Measurements from ENCODE around the gene ANKRD34A.
A peak's percentile ranks its signal among the peaks of the same experiment; 100 is the strongest.

The ANKRD34A gene

GRCh38 chr1:145978854-145979745 lies 14.7 kb upstream of the ANKRD34A start:
- Histone ChIP-seq H3K36me3 (ENCODE audit: insufficient read depth) (no peaks in the 10 kb centered on the region), H3K4me2 (peak overlapping the region; percentile 93), H3K4me3 (IDR thresholded peaks at IDR 0.05; ENCODE audit: insufficient read depth, low read depth, low read length) (peak overlapping the region; percentile 84), H3K4me1 (ENCODE audit: low read depth, poor library complexity, severe bottlenecking) (peaks cover 62% of the 10 kb centered on the region), H3K9ac (peak overlapping the region; percentile 41), H3K27me3 (ENCODE audit: insufficient read depth, low read depth) (no peaks in the 10 kb centered on the region), H3K27ac (peak overlapping the region; percentile 85), H2AFZ (ENCODE audit: low read depth) (peak overlapping the region; percentile 58), H4K20me1 (ENCODE audit: insufficient read depth) (no peaks in the 10 kb centered on the region), H3K79me2 (ENCODE audit: insufficient read depth, low read depth) (no peaks in the 10 kb centered on the region)
- TF ChIP-seq, protein P1, sequence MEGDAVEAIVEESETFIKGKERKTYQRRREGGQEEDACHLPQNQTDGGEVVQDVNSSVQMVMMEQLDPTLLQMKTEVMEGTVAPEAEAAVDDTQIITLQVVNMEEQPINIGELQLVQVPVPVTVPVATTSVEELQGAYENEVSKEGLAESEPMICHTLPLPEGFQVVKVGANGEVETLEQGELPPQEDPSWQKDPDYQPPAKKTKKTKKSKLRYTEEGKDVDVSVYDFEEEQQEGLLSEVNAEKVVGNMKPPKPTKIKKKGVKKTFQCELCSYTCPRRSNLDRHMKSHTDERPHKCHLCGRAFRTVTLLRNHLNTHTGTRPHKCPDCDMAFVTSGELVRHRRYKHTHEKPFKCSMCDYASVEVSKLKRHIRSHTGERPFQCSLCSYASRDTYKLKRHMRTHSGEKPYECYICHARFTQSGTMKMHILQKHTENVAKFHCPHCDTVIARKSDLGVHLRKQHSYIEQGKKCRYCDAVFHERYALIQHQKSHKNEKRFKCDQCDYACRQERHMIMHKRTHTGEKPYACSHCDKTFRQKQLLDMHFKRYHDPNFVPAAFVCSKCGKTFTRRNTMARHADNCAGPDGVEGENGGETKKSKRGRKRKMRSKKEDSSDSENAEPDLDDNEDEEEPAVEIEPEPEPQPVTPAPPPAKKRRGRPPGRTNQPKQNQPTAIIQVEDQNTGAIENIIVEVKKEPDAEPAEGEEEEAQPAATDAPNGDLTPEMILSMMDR (conservative IDR thresholded peaks at IDR 0.05; ENCODE audit: low read depth, low read length): peak; percentile 80

DNA sequence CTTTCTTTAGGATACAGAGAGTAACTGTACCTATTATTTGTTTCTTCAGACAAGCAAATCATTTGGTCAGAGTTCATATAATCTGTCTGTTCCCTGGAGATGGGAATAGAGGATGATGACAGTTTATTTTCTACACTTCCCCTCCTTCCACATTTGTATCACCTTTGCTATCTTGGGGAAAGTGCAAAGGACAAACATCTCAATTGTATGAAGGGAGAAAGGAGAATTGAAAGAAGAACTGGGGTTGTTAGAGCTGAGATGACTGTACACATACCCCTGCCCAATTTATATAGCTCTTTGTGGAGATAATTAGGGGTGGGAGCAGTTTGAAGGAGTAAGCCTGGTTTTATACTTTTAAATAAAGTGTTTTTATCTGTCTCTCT lies 14.1 kb upstream of the ANKRD34A start:
- Histone ChIP-seq H3K9ac (peak overlapping the region; percentile 41; the same call in 1 of the 2 replicates), H3K4me2 (peak overlapping the region; percentile 93), H3K27me3 (ENCODE audit: insufficient read depth, low read depth) (no peaks in the 10 kb centered on the region), H3K79me2 (ENCODE audit: insufficient read depth, low read depth) (no peaks in the 10 kb centered on the region), H3K4me1 (ENCODE audit: low read depth, poor library complexity, severe bottlenecking) (peaks cover 61% of the 10 kb centered on the region), H2AFZ (ENCODE audit: low read depth) (peak overlapping the region; percentile 58), H3K27ac (peak overlapping the region; percentile 85), H3K36me3 (ENCODE audit: insufficient read depth) (no peaks in the 10 kb centered on the region), H4K20me1 (ENCODE audit: insufficient read depth) (no peaks in the 10 kb centered on the region), H3K4me3 (IDR thresholded peaks at IDR 0.05; ENCODE audit: insufficient read depth, low read depth, low read length) (no peak overlapping the region)
- TF ChIP-seq, protein P1 (conservative IDR thresholded peaks at IDR 0.05; ENCODE audit: low read depth, low read length): no peak

DNA sequence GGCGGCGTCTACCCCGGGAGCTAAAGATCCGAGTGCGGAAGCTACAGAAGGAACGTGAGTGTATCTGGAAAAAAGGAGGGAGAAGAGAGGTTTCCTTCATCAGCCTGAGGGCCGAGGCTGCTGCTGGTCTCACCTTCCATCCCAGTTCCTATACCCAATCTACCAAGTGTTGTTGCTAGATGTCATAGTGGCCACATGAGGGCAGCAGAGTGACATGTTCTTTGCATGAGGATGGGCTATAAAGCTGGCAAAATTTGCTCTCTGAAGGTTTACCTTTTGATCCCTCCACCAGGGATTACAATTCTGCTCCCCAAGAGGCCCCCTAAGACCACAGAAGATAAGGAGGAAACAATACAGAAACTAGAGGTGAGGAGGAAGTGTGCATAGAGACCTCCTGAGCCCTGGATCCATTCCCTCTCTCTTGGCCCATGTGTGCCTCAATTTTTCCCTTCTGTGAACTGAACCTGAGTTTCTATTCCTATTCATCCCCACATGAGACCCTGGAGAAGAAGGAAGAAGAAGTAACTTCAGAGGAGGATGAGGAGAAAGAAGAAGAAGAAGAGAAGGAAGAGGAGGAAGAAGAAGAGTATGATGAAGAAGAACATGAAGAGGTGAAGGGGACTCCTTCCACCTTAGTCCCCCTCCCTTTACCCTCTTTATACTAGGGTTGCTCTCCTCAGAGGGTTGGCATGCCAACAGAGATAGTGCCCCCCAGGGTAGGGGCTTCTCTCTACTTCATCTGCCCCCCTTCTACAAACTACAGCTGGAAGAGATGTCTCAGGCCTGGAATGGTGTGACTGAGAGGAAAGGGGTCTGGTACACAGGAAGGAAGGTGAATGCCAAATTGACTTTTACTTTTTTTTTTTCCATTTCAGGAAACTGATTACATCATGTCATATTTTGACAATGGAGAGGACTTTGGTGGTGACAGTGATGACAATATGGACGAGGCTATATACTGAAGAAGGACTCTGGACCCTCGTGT lies 13.4 kb upstream of the ANKRD34A start:
- no peak overlapping the region for H3K4me3 ChIP-seq (IDR thresholded peaks at IDR 0.05; ENCODE audit: insufficient read depth, low read depth, low read length)
- H4K20me1 ChIP-seq (ENCODE audit: insufficient read depth): no peaks in the 10 kb centered on the region
- H3K27ac ChIP-seq: peak overlapping the region; percentile 85; the same call in 1 of the 2 replicates
- H3K4me2 ChIP-seq: peak overlapping the region; percentile 93
- H3K79me2 ChIP-seq (ENCODE audit: insufficient read depth, low read depth): no peaks in the 10 kb centered on the region
- H3K36me3 ChIP-seq (ENCODE audit: insufficient read depth): no peaks in the 10 kb centered on the region
- H2AFZ ChIP-seq (ENCODE audit: low read depth): peak overlapping the region; percentile 50
- no peaks in the 10 kb centered on the region for H3K27me3 ChIP-seq (ENCODE audit: insufficient read depth, low read depth)
- no peak overlapping the region for H3K9ac ChIP-seq
- TF ChIP-seq, protein P1 (conservative IDR thresholded peaks at IDR 0.05; ENCODE audit: low read depth, low read length): peak; percentile 99
- H3K4me1 ChIP-seq (ENCODE audit: low read depth, poor library complexity, severe bottlenecking): peaks cover 56% of the 10 kb centered on the region

DNA sequence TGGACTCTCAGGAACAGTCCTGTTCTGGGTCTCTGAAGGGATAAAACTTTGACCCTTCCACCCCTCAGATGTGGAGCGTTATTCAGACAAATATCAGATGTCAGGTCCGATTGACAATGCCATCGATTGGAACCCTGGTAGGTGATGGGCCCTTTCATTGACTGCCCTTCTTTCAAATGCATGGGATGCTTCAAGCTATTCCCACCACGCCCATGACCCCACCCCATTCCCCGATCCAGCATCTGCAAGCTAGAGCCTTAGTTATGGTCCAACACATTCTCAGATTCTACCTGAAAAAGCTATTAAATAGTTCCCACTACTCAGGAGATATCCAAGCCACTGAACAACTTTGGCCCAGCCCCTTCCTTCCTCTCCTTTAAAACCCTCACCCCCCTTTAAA lies 12.6 kb upstream of the ANKRD34A start:
- Histone ChIP-seq H3K9ac (no peak overlapping the region), H2AFZ (ENCODE audit: low read depth) (peak overlapping the region; percentile 50), H3K27me3 (ENCODE audit: insufficient read depth, low read depth) (no peaks in the 10 kb centered on the region), H3K4me2 (peak overlapping the region; percentile 93), H3K4me1 (ENCODE audit: low read depth, poor library complexity, severe bottlenecking) (peaks cover 48% of the 10 kb centered on the region), H3K36me3 (ENCODE audit: insufficient read depth) (no peaks in the 10 kb centered on the region), H3K79me2 (ENCODE audit: insufficient read depth, low read depth) (no peaks in the 10 kb centered on the region), H3K27ac (no peak overlapping the region), H3K4me3 (IDR thresholded peaks at IDR 0.05; ENCODE audit: insufficient read depth, low read depth, low read length) (no peak overlapping the region), H4K20me1 (ENCODE audit: insufficient read depth) (no peaks in the 10 kb centered on the region)
- TF ChIP-seq, protein P1 (conservative IDR thresholded peaks at IDR 0.05; ENCODE audit: low read depth, low read length): no peak
